Esophagus (tissue), 2 donors: ENCODE measurements around the gene ACVRL1. TPM values are rescaled to one million over a fixed set of nuclear protein-coding genes. Genes with fewer than 3 reads are reported as not detected.

ENCODE experiments used
- H3K27ac ChIP-seq, 2 donors: one replicate each; pipeline ENCODE4 v1.5.1; 2013; ENCODE audit warnings: low read depth in 2 of 2, mild to moderate bottlenecking in 2 of 2, inconsistent platforms in 1 of 2, low read length in 1 of 2, moderate library complexity in 1 of 2
- H3K27me3 ChIP-seq, 2 donors: one replicate each; pipeline ENCODE4 v1.6.1; 2013; ENCODE audit warnings: low read length in 2 of 2, control low read depth in 1 of 2, mild to moderate bottlenecking in 1 of 2; ENCODE audit not compliant: insufficient read depth in 2 of 2, control insufficient read depth in 1 of 2
- H3K36me3 ChIP-seq, 2 donors: one replicate each; pipeline ENCODE4 v1.6.1; 2013; ENCODE audit warnings: low read length in 1 of 2; ENCODE audit not compliant: control insufficient read depth in 2 of 2, insufficient read depth in 2 of 2
- H3K4me1 ChIP-seq, 2 donors: one replicate each; pipeline ENCODE4 v1.6.1; 2013; ENCODE audit warnings: low read length in 1 of 2; ENCODE audit not compliant: control insufficient read depth in 2 of 2, insufficient read depth in 2 of 2
- H3K4me3 ChIP-seq, 2 donors: one replicate each; pipeline ENCODE4 v1.5.1; 2013; ENCODE audit warnings: low read length in 2 of 2, mild to moderate bottlenecking in 2 of 2, low read depth in 1 of 2, moderate library complexity in 1 of 2
- H3K9me3 ChIP-seq, 2 donors: one replicate each; pipeline ENCODE4 v1.6.1; 2013; ENCODE audit warnings: mild to moderate bottlenecking in 2 of 2, low read depth in 1 of 2, low read length in 1 of 2, moderate library complexity in 1 of 2; ENCODE audit not compliant: control insufficient read depth in 2 of 2, insufficient read depth in 1 of 2
- WGBS, 2 donors: extraction: QIAGEN DNeasy Blood & Tissue Kit; methylation state at CpG; one replicate each; pipeline ENCODE4 v1.1.7; 2013; 5-methylcytosine and 5-hydroxymethylcytosine counted together
- polyA plus RNA-seq, 2 donors: library from polyadenylated mRNA; stranded (reverse); fragments of 200-250 nt; gene quantifications; one replicate each; pipeline ENCODE4 v1.2.3, GENCODE V29; 2013
- donor health status: healthy with polysubstance abuse.
- donor health status: Bipolar disorder and iron deficiency.

The ACVRL1 gene
- polyA plus RNA-seq, 2 donors: 3.4 to 5.2 TPM

- peaks cover 0 to 9% of the 10 kb centered on the region in 2 donors for H3K4me1 ChIP-seq
- H3K36me3 ChIP-seq: no peaks in the 10 kb centered on the region
- H3K9me3 ChIP-seq: no peaks in the 10 kb centered on the region
- peak overlapping the region; percentile 46 to 67 for H3K27ac ChIP-seq
- no peaks in the 10 kb centered on the region for H3K27me3 ChIP-seq
- 89 to 91% methylated on average over 2 of the region's 2 CpGs for WGBS, 2 donors
- H3K4me3 ChIP-seq: no peak overlapping the region
These were observed 14.8 kb downstream of the ACVRL1 start for GRCh38 chr12:51922146-51922545.

DNA sequence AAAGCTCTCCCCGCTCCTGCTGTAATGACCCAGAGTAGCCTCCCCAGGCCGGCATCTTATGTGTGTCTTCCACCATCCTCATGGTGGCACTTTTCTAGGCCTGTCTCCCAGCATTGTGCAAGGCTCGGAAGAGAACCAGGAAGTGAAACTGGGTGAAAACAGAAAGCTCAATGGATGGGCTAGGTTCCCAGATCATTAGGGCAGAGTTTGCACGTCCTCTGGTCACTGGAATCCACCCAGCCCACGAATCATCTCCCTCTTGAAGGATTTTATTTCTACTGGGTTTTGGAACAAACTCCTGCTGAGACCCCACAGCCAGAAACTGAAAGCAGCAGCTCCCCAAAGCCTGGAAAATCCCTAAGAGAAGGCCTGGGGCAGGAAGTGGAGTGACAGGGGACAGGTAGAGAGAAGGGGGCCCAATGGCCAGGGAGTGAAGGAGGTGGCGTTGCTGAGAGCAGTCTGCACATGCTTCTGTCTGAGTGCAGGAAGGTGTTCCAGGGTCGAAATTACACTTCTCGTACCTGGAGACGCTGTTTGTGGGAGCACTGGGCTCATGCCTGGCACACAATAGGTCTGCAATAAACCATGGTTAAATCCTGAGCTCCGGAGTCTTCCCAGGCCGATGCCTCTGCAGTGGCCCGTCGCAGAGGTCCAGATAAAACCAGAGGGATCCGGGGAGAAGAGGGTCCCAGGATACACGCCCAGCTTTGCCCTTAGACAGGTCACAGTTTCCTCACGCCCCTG, 15.6 kb downstream of the ACVRL1 start:
- Histone ChIP-seq H3K27me3 (no peaks in the 10 kb centered on the region), H3K36me3 (no peaks in the 10 kb centered on the region), H3K4me1 (peaks cover 0 to 9% of the 10 kb centered on the region in 2 donors), H3K27ac (peak overlapping the region; percentile 67 to 70), H3K9me3 (no peaks in the 10 kb centered on the region), H3K4me3 (no peak overlapping the region)
- 54 to 62% methylated on average over 16 of the region's 16 CpGs for WGBS, 2 donors

GRCh38 chr12:51923506-51924365, 16.4 kb downstream of the ACVRL1 start:
- H3K9me3 ChIP-seq: no peaks in the 10 kb centered on the region
- H3K27ac ChIP-seq: peak overlapping the region; percentile 67 to 70
- H3K36me3 ChIP-seq: no peaks in the 10 kb centered on the region
- WGBS, 2 donors: 30 to 32% methylated on average over 28 to 31 of the region's 31 CpGs
- H3K27me3 ChIP-seq: no peaks in the 10 kb centered on the region
- peaks cover 0 to 9% of the 10 kb centered on the region in 2 donors for H3K4me1 ChIP-seq
- H3K4me3 ChIP-seq: no peak overlapping the region

- Histone ChIP-seq H3K4me3 (no peak overlapping the region), H3K4me1 (peaks cover 0 to 9% of the 10 kb centered on the region in 2 donors), H3K27me3 (no peaks in the 10 kb centered on the region), H3K36me3 (no peaks in the 10 kb centered on the region), H3K27ac (no peak overlapping the region), H3K9me3 (no peaks in the 10 kb centered on the region)
- WGBS, 2 donors: 77 to 86% methylated on average over 5 of the region's 5 CpGs
These were observed 17.4 kb downstream of the ACVRL1 start for GRCh38 chr12:51924551-51925319.

DNA sequence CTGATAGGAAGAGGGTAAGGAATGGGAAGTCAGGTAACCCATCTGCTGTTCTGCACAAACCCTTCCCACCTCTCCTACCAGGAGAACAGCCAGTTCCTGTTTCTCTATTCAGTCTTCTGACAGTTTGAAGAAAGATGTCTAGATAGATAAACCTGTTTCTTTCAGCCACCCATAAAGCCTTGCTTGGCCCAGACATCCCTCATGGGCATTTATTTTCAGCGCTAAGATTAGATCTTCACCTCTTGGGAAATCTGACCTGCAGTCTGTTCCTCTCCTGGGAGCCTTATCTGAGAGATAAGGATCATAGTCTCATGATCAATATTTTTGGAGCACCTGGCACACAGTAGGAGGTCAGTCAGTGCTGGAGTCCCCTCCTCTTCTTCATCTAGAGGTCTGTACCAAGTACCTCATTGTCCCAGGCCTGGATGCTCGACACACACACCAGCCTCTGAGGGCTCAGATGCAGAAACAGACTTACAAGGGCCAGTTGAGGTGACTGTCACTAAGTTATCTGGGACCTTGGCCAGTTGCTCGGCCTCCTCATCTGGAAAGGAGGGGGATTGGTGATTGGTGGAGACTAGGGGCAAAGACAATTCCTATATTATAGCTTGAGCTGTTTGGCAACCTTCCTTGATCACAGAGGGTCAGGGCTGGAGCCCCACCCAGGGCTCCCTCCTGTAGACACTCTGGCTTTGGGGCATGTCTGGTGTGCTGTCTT, 18.2 kb downstream of the ACVRL1 start:
- H3K36me3 ChIP-seq: no peaks in the 10 kb centered on the region
- peak overlapping the region in 1 of 2 donors; percentile 8 for H3K27ac ChIP-seq
- H3K27me3 ChIP-seq: no peaks in the 10 kb centered on the region
- no peak overlapping the region for H3K4me3 ChIP-seq
- H3K9me3 ChIP-seq: no peaks in the 10 kb centered on the region
- peaks cover 0 to 9% of the 10 kb centered on the region in 2 donors for H3K4me1 ChIP-seq
- WGBS, 2 donors: 68 to 79% methylated on average over 3 of the region's 3 CpGs

GRCh38 chr12:51926064-51926632, 18.8 kb downstream of the ACVRL1 start:
- Histone ChIP-seq H3K4me3 (no peak overlapping the region), H3K4me1 (peaks cover 0 to 9% of the 10 kb centered on the region in 2 donors), H3K36me3 (no peaks in the 10 kb centered on the region), H3K9me3 (no peaks in the 10 kb centered on the region), H3K27me3 (no peaks in the 10 kb centered on the region), H3K27ac (peak overlapping the region in 1 of 2 donors; percentile 6)
- 70 to 74% methylated on average over 8 of the region's 8 CpGs for whole genome bisulfite sequencing, 2 donors

GRCh38 chr12:51926718-51927117, 19.4 kb downstream of the ACVRL1 start:
- Histone ChIP-seq H3K36me3 (no peaks in the 10 kb centered on the region), H3K4me3 (no peak overlapping the region), H3K4me1 (peaks cover 0 to 9% of the 10 kb centered on the region in 2 donors), H3K27me3 (no peaks in the 10 kb centered on the region), H3K9me3 (no peaks in the 10 kb centered on the region), H3K27ac (no peak overlapping the region)
- 64 to 71% methylated on average over 2 of the region's 2 CpGs for WGBS, 2 donors

- Histone ChIP-seq H3K36me3 (no peaks in the 10 kb centered on the region), H3K9me3 (no peaks in the 10 kb centered on the region), H3K4me3 (no peak overlapping the region), H3K27ac (no peak overlapping the region), H3K27me3 (no peaks in the 10 kb centered on the region), H3K4me1 (no peaks in the 10 kb centered on the region)
- 66 to 81% methylated on average over 5 of the region's 5 CpGs for WGBS, 2 donors
These were observed 25.1 kb downstream of the ACVRL1 start for GRCh38 chr12:51932218-51933076.
